A673 (cell line): ENCODE data around the gene RSKR.

Experiments
- EZH2 ChIP-seq: fragments of 200-600 bp; sonication (generic); IDR thresholded peaks from 2 replicates; pipeline ENCODE4 v1.6.1; 2017; ENCODE audit warnings: borderline replicate concordance, low read depth, mild to moderate bottlenecking, mixed read lengths, antibody characterized with exemption, low read length; ENCODE audit not compliant: poor library complexity, severe bottlenecking
- TF ChIP-seq, protein P1 (sequence below): fragments of 300-800, 200-600 bp; sonication (generic); conservative IDR thresholded peaks from 2 replicates; pipeline ENCODE4 v1.5.1; 2017; ENCODE audit warnings: low read depth, mild to moderate bottlenecking, antibody characterized with exemption, low read length, moderate library complexity, mixed read lengths

GRCh38 chr17:28598799-28599310 lies 15.1 kb downstream of the RSKR start, which contains the start of gene SPAG5:
- TF ChIP-seq EZH2, result no peak
- TF ChIP-seq, protein P1, sequence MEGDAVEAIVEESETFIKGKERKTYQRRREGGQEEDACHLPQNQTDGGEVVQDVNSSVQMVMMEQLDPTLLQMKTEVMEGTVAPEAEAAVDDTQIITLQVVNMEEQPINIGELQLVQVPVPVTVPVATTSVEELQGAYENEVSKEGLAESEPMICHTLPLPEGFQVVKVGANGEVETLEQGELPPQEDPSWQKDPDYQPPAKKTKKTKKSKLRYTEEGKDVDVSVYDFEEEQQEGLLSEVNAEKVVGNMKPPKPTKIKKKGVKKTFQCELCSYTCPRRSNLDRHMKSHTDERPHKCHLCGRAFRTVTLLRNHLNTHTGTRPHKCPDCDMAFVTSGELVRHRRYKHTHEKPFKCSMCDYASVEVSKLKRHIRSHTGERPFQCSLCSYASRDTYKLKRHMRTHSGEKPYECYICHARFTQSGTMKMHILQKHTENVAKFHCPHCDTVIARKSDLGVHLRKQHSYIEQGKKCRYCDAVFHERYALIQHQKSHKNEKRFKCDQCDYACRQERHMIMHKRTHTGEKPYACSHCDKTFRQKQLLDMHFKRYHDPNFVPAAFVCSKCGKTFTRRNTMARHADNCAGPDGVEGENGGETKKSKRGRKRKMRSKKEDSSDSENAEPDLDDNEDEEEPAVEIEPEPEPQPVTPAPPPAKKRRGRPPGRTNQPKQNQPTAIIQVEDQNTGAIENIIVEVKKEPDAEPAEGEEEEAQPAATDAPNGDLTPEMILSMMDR, result no peak
